Smooth muscle cell (in vitro differentiated cells): ENCODE measurements around the gene SLC2A6. TPM values are rescaled to one million over a fixed set of nuclear protein-coding genes. Genes with fewer than 3 reads are reported as not detected.

Experiments
- DNase-seq: peaks from one replicate; lab custom pipeline; 2025; ENCODE audit not compliant: unreplicated experiment; lab: John Stamatoyannopoulos, UW
- H2AFZ ChIP-seq: fragments of 200-600 bp; sonication (generic); 2 replicates; pipeline ENCODE4 v1.6.0; 2016; ENCODE audit warnings: antibody characterized with exemption, low read depth, mild to moderate bottlenecking
- H3F3A ChIP-seq: fragments of 200-600 bp; sonication (generic); 2 replicates; pipeline ENCODE4 v1.6.0; 2017; ENCODE audit warnings: antibody characterized with exemption, low read depth
- H3K27ac ChIP-seq: fragments of 200-600 bp; sonication (generic); 2 replicates; pipeline ENCODE4 v1.5.1; 2016; ENCODE audit warnings: low read depth, mild to moderate bottlenecking
- H3K27me3 ChIP-seq: fragments of 200-600 bp; sonication (generic); 2 replicates; pipeline ENCODE4 v1.6.1; 2016; ENCODE audit warnings: low read depth, mild to moderate bottlenecking
- H3K36me3 ChIP-seq: fragments of 200-600 bp; sonication (generic); 2 replicates; pipeline ENCODE4 v1.5.1; 2016; ENCODE audit warnings: low read depth
- H3K4me1 ChIP-seq: fragments of 200-600 bp; sonication (generic); 2 replicates; pipeline ENCODE4 v1.5.1; 2016; ENCODE audit warnings: low read depth
- H3K4me2 ChIP-seq: fragments of 200-600 bp; sonication (generic); 2 replicates; pipeline ENCODE4 v1.6.0; 2016; ENCODE audit warnings: mild to moderate bottlenecking
- H3K4me3 ChIP-seq: fragments of 200-600 bp; sonication (generic); 2 replicates; pipeline ENCODE4 v1.5.1; 2016; ENCODE audit warnings: mild to moderate bottlenecking
- H3K79me2 ChIP-seq: fragments of 200-600 bp; sonication (generic); 2 replicates; pipeline ENCODE4 v1.6.0; 2016; ENCODE audit warnings: low read depth, mild to moderate bottlenecking
- H3K9ac ChIP-seq: fragments of 200-600 bp; sonication (generic); 2 replicates; pipeline ENCODE4 v1.6.0; 2016; ENCODE audit warnings: low read depth
- H3K9me3 ChIP-seq: fragments of 200-600 bp; sonication (generic); replicated peaks from 2 replicates; pipeline ENCODE4 v1.5.1; 2016; ENCODE audit warnings: low read depth
- H4K20me1 ChIP-seq: fragments of 200-600 bp; sonication (generic); 2 replicates; pipeline ENCODE4 v1.6.0; 2016; ENCODE audit warnings: low read depth
- CTCF ChIP-seq: fragments of 200-600 bp; sonication (generic); IDR thresholded peaks from 2 replicates; pipeline ENCODE4 v1.5.1; 2017; ENCODE audit warnings: borderline replicate concordance, mild to moderate bottlenecking, antibody characterized with exemption; ENCODE audit not compliant: insufficient read depth, poor library complexity, severe bottlenecking
- WGBS: methylation state at CpG from one replicate; pipeline ENCODE4 v1.1.7; 2016; ENCODE audit warnings: low lambda C conversion rate; 5-methylcytosine and 5-hydroxymethylcytosine counted together
- polyA plus RNA-seq: library from polyadenylated mRNA; unstranded; fragments of >200 nt; fragmentation: Nextera tagmentation; extraction: Ambion mirVana; gene quantifications from 2 replicates; pipeline ENCODE4 v1.2.1, GENCODE V29; 2016
- total RNA-seq: library from RNA; depleted of rRNA; stranded (reverse); fragments of >200 nt; gene quantifications from 2 replicates; pipeline ENCODE4 v1.2.3, GENCODE V29; 2014

SLC2A6 gene
- total RNA-seq (12.7 and 13.8 TPM in 2 replicates), polyA plus RNA-seq (21.0 and 28.3 TPM in 2 replicates)

- peak within 1 kb of the TSS; percentile 95 for H3K9ac ChIP-seq
- no peaks in the 10 kb centered on the region for H3K9me3 ChIP-seq
- H3F3A ChIP-seq = no peaks in the 10 kb centered on the region
- 1% methylated on average over 81 of the region's 84 CpGs for WGBS
- peaks cover 11% of the 10 kb centered on the region for H3K4me1 ChIP-seq
- no peak for TF ChIP-seq CTCF
- peak within 1 kb of the TSS; percentile 100 for H3K4me2 ChIP-seq
- peak within 1 kb of the TSS; percentile 94 for H2AFZ ChIP-seq
- peaks cover 10% of the 10 kb centered on the region for H4K20me1 ChIP-seq
- no peaks in the 10 kb centered on the region for H3K27me3 ChIP-seq
- DNase-seq = peak; percentile 60
- peak within 1 kb of the TSS; percentile 87 for H3K27ac ChIP-seq
- no peaks in the 10 kb centered on the region for H3K36me3 ChIP-seq
- peaks cover 12% of the 10 kb centered on the region for H3K79me2 ChIP-seq
- H3K4me3 ChIP-seq = peak within 1 kb of the TSS; percentile 85
Measured at GRCh38 chr9:133478851-133479711, at the start of gene SLC2A6. SLC2A6 (minus strand) TSS chr9:133479099; CDS start chr9:133479059, 40 bp downstream.

- TF ChIP-seq CTCF = no peak
- Histone ChIP-seq H3K4me1 (peaks cover 13% of the 10 kb centered on the region), H3K9ac (no peak overlapping the region), H3K27me3 (no peaks in the 10 kb centered on the region), H3K36me3 (no peaks in the 10 kb centered on the region), H3K9me3 (no peaks in the 10 kb centered on the region), H3K4me2 (peak overlapping the region; percentile 22), H3K4me3 (no peak overlapping the region), H3K79me2 (no peaks in the 10 kb centered on the region), H4K20me1 (no peaks in the 10 kb centered on the region), H3K27ac (no peak overlapping the region), H2AFZ (no peak overlapping the region), H3F3A (no peaks in the 10 kb centered on the region)
- DNase-seq = no peak
- WGBS = 82% methylated on average over 22 of the region's 22 CpGs
Measured at GRCh38 chr9:133528001-133528875, 49.3 kb upstream of the SLC2A6 start.

GRCh38 chr9:133527444-133527920 lies 48.6 kb upstream of the SLC2A6 start:
- Histone ChIP-seq H4K20me1 (no peaks in the 10 kb centered on the region), H3K9me3 (no peaks in the 10 kb centered on the region), H3F3A (no peaks in the 10 kb centered on the region), H3K4me2 (peak overlapping the region; percentile 72), H3K4me3 (no peak overlapping the region), H3K9ac (no peak overlapping the region), H3K27me3 (no peaks in the 10 kb centered on the region), H2AFZ (peak overlapping the region; percentile 76), H3K36me3 (no peaks in the 10 kb centered on the region), H3K27ac (no peak overlapping the region), H3K79me2 (no peaks in the 10 kb centered on the region), H3K4me1 (peaks cover 13% of the 10 kb centered on the region)
- no peak for DNase-seq
- WGBS = 54% methylated on average over 17 of the region's 18 CpGs
- no peak for TF ChIP-seq CTCF
